Mesodermal cell (in vitro differentiated cells): ENCODE results near the gene TMEM45A.

Experiments
- H3K27ac ChIP-seq: 2 replicates; pipeline ENCODE4 v1.7.0; 2013; ENCODE audit warnings: mild to moderate bottlenecking, low read depth, low read length, moderate library complexity; ENCODE audit not compliant: severe bottlenecking
- H3K36me3 ChIP-seq: 2 replicates; pipeline ENCODE4 v1.7.1; 2013; ENCODE audit warnings: mild to moderate bottlenecking, low read length, moderate library complexity; ENCODE audit not compliant: control insufficient read depth, insufficient read depth
- H3K4me1 ChIP-seq: one replicate; pipeline ENCODE4 v1.7.1; 2013; ENCODE audit warnings: mild to moderate bottlenecking, low read length; ENCODE audit not compliant: insufficient read depth, control insufficient read depth, poor library complexity, severe bottlenecking
- H3K4me3 ChIP-seq: 2 replicates; pipeline ENCODE4 v1.7.0; 2013; ENCODE audit warnings: low read length, control low read depth, mild to moderate bottlenecking; ENCODE audit not compliant: insufficient read depth, poor library complexity, severe bottlenecking; ENCODE audit errors: extremely low read depth
- H3K9me3 ChIP-seq: 2 replicates; pipeline ENCODE4 v1.7.1; 2013; ENCODE audit warnings: mild to moderate bottlenecking, low read length, moderate library complexity; ENCODE audit not compliant: control insufficient read depth
- WGBS, 2 experiments: methylation state at CpG; one replicate each; pipeline ENCODE4 v1.1.5; 2013; ENCODE audit warnings: missing lambda C conversion rate in 2 of 2; ENCODE audit not compliant: insufficient coverage in 2 of 2; 5-methylcytosine and 5-hydroxymethylcytosine counted together

TMEM45A gene

GRCh38 chr3:100553618-100554372, 61.4 kb downstream of the TMEM45A start:
- Histone ChIP-seq H3K4me1 (peaks cover 4% of the 10 kb centered on the region), H3K4me3 (no peak overlapping the region)
- WGBS, 2 experiments = 57 to 92% methylated on average over 1 to 2 of the region's 3 CpGs

GRCh38 chr3:100554373-100554676, 61.9 kb downstream of the TMEM45A start:
- Histone ChIP-seq H3K4me1 (peaks cover 4% of the 10 kb centered on the region), H3K27ac (no peak overlapping the region), H3K9me3 (no peaks in the 10 kb centered on the region), H3K4me3 (no peak overlapping the region), H3K36me3 (no peaks in the 10 kb centered on the region)

More at GRCh38 chr3:100553618-100554372, 61.4 kb downstream of the TMEM45A start:
- Histone ChIP-seq H3K9me3 (no peaks in the 10 kb centered on the region), H3K36me3 (no peaks in the 10 kb centered on the region), H3K27ac (no peak overlapping the region)

GRCh38 chr3:100556673-100557310, 64.4 kb downstream of the TMEM45A start:
- Histone ChIP-seq H3K9me3 (no peaks in the 10 kb centered on the region), H3K4me3 (no peak overlapping the region), H3K27ac (no peak overlapping the region), H3K4me1 (peaks cover 3% of the 10 kb centered on the region), H3K36me3 (no peaks in the 10 kb centered on the region)
- WGBS, 2 experiments = 100% methylated on average over 1 of the region's 2 CpGs; no CpG with 5 or more reads in 1 of the 2 experiments

GRCh38 chr3:100558233-100558632, 65.8 kb downstream of the TMEM45A start:
- Histone ChIP-seq H3K9me3 (no peaks in the 10 kb centered on the region), H3K4me3 (no peak overlapping the region), H3K4me1 (peaks cover 12% of the 10 kb centered on the region), H3K27ac (no peak overlapping the region), H3K36me3 (no peaks in the 10 kb centered on the region)
- 93 to 96% methylated on average over 6 of the region's 7 CpGs for WGBS, 2 experiments

- whole genome bisulfite sequencing, 2 experiments = 86 to 88% methylated on average over 2 to 3 of the region's 4 CpGs
- Histone ChIP-seq H3K27ac (no peak overlapping the region), H3K36me3 (no peaks in the 10 kb centered on the region), H3K9me3 (no peaks in the 10 kb centered on the region), H3K4me3 (no peak overlapping the region), H3K4me1 (peaks cover 15% of the 10 kb centered on the region)
These were observed 68.0 kb downstream of the TMEM45A start for GRCh38 chr3:100560426-100560825.

- 52 to 71% methylated on average over 4 to 5 of the region's 7 CpGs for WGBS, 2 experiments
- Histone ChIP-seq H3K4me3 (no peak overlapping the region), H3K36me3 (no peaks in the 10 kb centered on the region), H3K4me1 (peaks cover 15% of the 10 kb centered on the region), H3K27ac (no peak overlapping the region), H3K9me3 (no peaks in the 10 kb centered on the region)
These were observed 69.2 kb downstream of the TMEM45A start for GRCh38 chr3:100561459-100562158.

- H3K27ac ChIP-seq = peak overlapping the region; percentile 88
- no peak overlapping the region for H3K4me3 ChIP-seq
- H3K36me3 ChIP-seq = no peaks in the 10 kb centered on the region
- WGBS, 2 experiments = 82 to 93% methylated on average over 2 to 4 of the region's 4 CpGs
- H3K9me3 ChIP-seq = no peaks in the 10 kb centered on the region
- peaks cover 15% of the 10 kb centered on the region for H3K4me1 ChIP-seq
These were observed 69.9 kb downstream of the TMEM45A start for GRCh38 chr3:100562224-100562857.

- H3K27ac ChIP-seq = peak overlapping the region; percentile 88
- H3K4me3 ChIP-seq = no peak overlapping the region
- H3K9me3 ChIP-seq = no peaks in the 10 kb centered on the region
- peaks cover 15% of the 10 kb centered on the region for H3K4me1 ChIP-seq
- H3K36me3 ChIP-seq = no peaks in the 10 kb centered on the region
- no CpG with 5 or more reads among the region's 1 CpG for WGBS, 2 experiments
These were observed 70.8 kb downstream of the TMEM45A start for GRCh38 chr3:100563228-100563627.

- H3K27ac ChIP-seq = peak overlapping the region; percentile 88
- no peak overlapping the region for H3K4me3 ChIP-seq
- H3K4me1 ChIP-seq = peaks cover 15% of the 10 kb centered on the region
- 83 to 100% methylated on average over 1 of the region's 2 CpGs for WGBS, 2 experiments
- no peaks in the 10 kb centered on the region for H3K36me3 ChIP-seq
- H3K9me3 ChIP-seq = no peaks in the 10 kb centered on the region
These were observed 71.3 kb downstream of the TMEM45A start for GRCh38 chr3:100563652-100564211.

GRCh38 chr3:100570811-100571210, 78.4 kb downstream of the TMEM45A start:
- Histone ChIP-seq H3K36me3 (no peaks in the 10 kb centered on the region), H3K4me1 (no peaks in the 10 kb centered on the region), H3K9me3 (no peaks in the 10 kb centered on the region), H3K4me3 (no peak overlapping the region), H3K27ac (no peak overlapping the region)
- WGBS, 2 experiments = 100% methylated on average over 1 of the region's 2 CpGs; no CpG with 5 or more reads in 1 of the 2 experiments
